IMR-90 (cell line): ENCODE measurements around the gene ADD2.

Source experiments
- BHLHE40 ChIP-seq: fragments of 150-350 bp; IDR thresholded peaks from 2 replicates; pipeline ENCODE4 v1.6.1; 2016; ENCODE audit warnings: mild to moderate bottlenecking, low read depth, low read length
- CEBPB ChIP-seq: IDR thresholded peaks from 2 replicates; pipeline ENCODE4 v1.6.1; 2012; ENCODE audit warnings: low read depth, low read length, improper control_type of control experiment
- CHD1 ChIP-seq: IDR thresholded peaks from 2 replicates; pipeline ENCODE4 v1.6.1; 2012; ENCODE audit warnings: low read depth, low read length, improper control_type of control experiment
- CTCF ChIP-seq: conservative IDR thresholded peaks from 2 replicates; pipeline ENCODE4 v1.5.1; 2012; ENCODE audit warnings: mild to moderate bottlenecking, low read depth, low read length, improper control_type of control experiment
- FOS ChIP-seq: fragments of 150-350 bp; IDR thresholded peaks from 2 replicates; pipeline ENCODE4 v1.6.1; 2016; ENCODE audit warnings: low read depth, low read length
- MAZ ChIP-seq: IDR thresholded peaks from 2 replicates; pipeline ENCODE4 v1.6.1; 2012; ENCODE audit warnings: low read depth, mild to moderate bottlenecking, low read length, improper control_type of control experiment, moderate library complexity, borderline replicate concordance
- MXI1 ChIP-seq: IDR thresholded peaks from 2 replicates; pipeline ENCODE4 v1.6.1; 2012; ENCODE audit warnings: low read depth, mild to moderate bottlenecking, low read length, moderate library complexity, borderline replicate concordance
- NFE2L2 ChIP-seq: fragments of 150-350 bp; IDR thresholded peaks from 2 replicates; pipeline ENCODE4 v1.6.1; 2016; ENCODE audit warnings: low read depth, mild to moderate bottlenecking, low read length
- POLR2A ChIP-seq: IDR thresholded peaks from 2 replicates; pipeline ENCODE4 v1.6.1; 2012; ENCODE audit warnings: mild to moderate bottlenecking, low read depth, low read length
- RAD21 ChIP-seq: IDR thresholded peaks from 2 replicates; pipeline ENCODE4 v1.6.1; 2012; ENCODE audit warnings: low read length, improper control_type of control experiment
- RFX5 ChIP-seq: IDR thresholded peaks from 2 replicates; pipeline ENCODE4 v1.8.0; 2012; ENCODE audit warnings: low read depth, mild to moderate bottlenecking, low read length, moderate library complexity
- SMC3 ChIP-seq: fragments of 150-350 bp; IDR thresholded peaks from 2 replicates; pipeline ENCODE4 v1.6.1; 2016; ENCODE audit warnings: low read depth, mild to moderate bottlenecking, antibody characterized with exemption, low read length, moderate library complexity
- USF2 ChIP-seq: fragments of 150-350 bp; IDR thresholded peaks from 2 replicates; pipeline ENCODE4 v1.6.1; 2017; ENCODE audit warnings: mild to moderate bottlenecking, antibody characterized with exemption, low read length, low read depth

GRCh38 chr2:70676301-70677035, 91.5 kb downstream of the ADD2 start:
- TF ChIP-seq CTCF, result no peak
- no peak for TF ChIP-seq POLR2A
- no peak for TF ChIP-seq CHD1
- no peak for TF ChIP-seq USF2
- no peak for TF ChIP-seq FOS
- no peak for TF ChIP-seq SMC3
- TF ChIP-seq NFE2L2, result no peak
- TF ChIP-seq RAD21, result no peak
- no peak for TF ChIP-seq MXI1
- TF ChIP-seq CEBPB, result no peak
- TF ChIP-seq RFX5, result no peak
- no peak for TF ChIP-seq MAZ
- TF ChIP-seq BHLHE40, result no peak
